GM21360 (cell line): ENCODE data around the gene BCL2L11.
"Not testable (repeated sequence)": the region's sequence is repeated elsewhere in the genome, so short reads cannot be mapped to it uniquely, and the experiment has no call there.

Source experiments
- ATAC-seq: cut with Tn5 transposase; IDR thresholded peaks from one replicate; pipeline ENCODE4 v1.9.1; 2021; ENCODE audit warnings: mild to moderate bottlenecking, moderate library complexity; ENCODE audit not compliant: unreplicated experiment

The BCL2L11 gene

GRCh38 chr2:111120253-111121027, at the start of gene BCL2L11:
BCL2L11 (plus strand) TSS chr2:111120914; CDS start chr2:111123746, 2,832 bp downstream.
- peak; percentile 45 for ATAC-seq

- ATAC-seq, result no peak
Measured at GRCh38 chr2:111071600-111072171, 49.0 kb upstream of the BCL2L11 start.

- no peak for ATAC-seq
Measured at GRCh38 chr2:111072220-111072871, 48.4 kb upstream of the BCL2L11 start.

GRCh38 chr2:111082659-111083058, 38.1 kb upstream of the BCL2L11 start:
- ATAC-seq, result not testable (repeated sequence)

GRCh38 chr2:111091811-111092211, 28.9 kb upstream of the BCL2L11 start:
- ATAC-seq, result no peak

- no peak for ATAC-seq
Measured at GRCh38 chr2:111094691-111095090, 26.0 kb upstream of the BCL2L11 start.

- no peak for ATAC-seq
Measured at GRCh38 chr2:111095434-111095833, 25.3 kb upstream of the BCL2L11 start.

GRCh38 chr2:111099402-111099801, 21.3 kb upstream of the BCL2L11 start:
- no peak for ATAC-seq

- ATAC-seq, result peak; percentile 26
Measured at GRCh38 chr2:111100087-111100764, 20.5 kb upstream of the BCL2L11 start.

- ATAC-seq, result peak; percentile 84
Measured at GRCh38 chr2:111100765-111101162, 19.9 kb upstream of the BCL2L11 start.

- ATAC-seq, result no peak
Measured at GRCh38 chr2:111101592-111101991, 19.1 kb upstream of the BCL2L11 start.

GRCh38 chr2:111102216-111102615, 18.5 kb upstream of the BCL2L11 start:
- no peak for ATAC-seq

GRCh38 chr2:111105926-111106325, 14.8 kb upstream of the BCL2L11 start:
- no peak for ATAC-seq

GRCh38 chr2:111106706-111107105, 14.0 kb upstream of the BCL2L11 start:
- ATAC-seq, result no peak

GRCh38 chr2:111108745-111109271, 11.9 kb upstream of the BCL2L11 start:
- no peak for ATAC-seq

- no peak for ATAC-seq
Measured at GRCh38 chr2:111111101-111111755, 9.5 kb upstream of the BCL2L11 start.

- no peak for ATAC-seq
Measured at GRCh38 chr2:111113838-111114237, 6.9 kb upstream of the BCL2L11 start.

GRCh38 chr2:111116011-111116746, 4.5 kb upstream of the BCL2L11 start:
- no peak for ATAC-seq

- no peak for ATAC-seq
Measured at GRCh38 chr2:111116843-111117597, 3.7 kb upstream of the BCL2L11 start.
